Activated B cell treated with CpG ODN at 0.5 μM for 24 hours (primary cell): ENCODE results near the gene ZNF521. TPM values are rescaled to one million over a fixed set of nuclear protein-coding genes. Genes with fewer than 3 reads are reported as not detected.

ENCODE experiments used
- ATAC-seq: fragments of 200-7000 bp; cut with Tn5 transposase; one replicate; pipeline ENCODE4 v1.10.0; 2021; ENCODE audit warnings: low read depth, mild to moderate bottlenecking, moderate library complexity
- CTCF ChIA-PET: fragments of 350-600 bp; sonication (Branson Sonifier 250); formaldehyde crosslinking; loops from one replicate; lab custom pipeline; 2021; ENCODE audit warnings: antibody characterized with exemption; lab: Charles Lee
- POLR2A ChIA-PET: fragments of 350-600 bp; sonication (Branson Sonifier 250); formaldehyde crosslinking; loops from one replicate; lab custom pipeline; 2021; ENCODE audit warnings: antibody characterized with exemption; lab: Charles Lee
- DNase-seq: peaks from one replicate; pipeline ENCODE4 v3.0.0; 2022
- H3K27ac Mint-ChIP-seq: one replicate; pipeline ENCODE4 v1.8.0; 2020; ENCODE audit warnings: mixed read lengths
- H3K27me3 Mint-ChIP-seq: one replicate; pipeline ENCODE4 v1.8.0; 2021; ENCODE audit warnings: mixed read lengths
- H3K36me3 Mint-ChIP-seq: one replicate; pipeline ENCODE4 v1.8.0; 2021; ENCODE audit warnings: low read depth, mixed read lengths
- H3K4me1 Mint-ChIP-seq: one replicate; pipeline ENCODE4 v1.8.0; 2021; ENCODE audit warnings: mixed read lengths
- H3K4me3 Mint-ChIP-seq: one replicate; pipeline ENCODE4 v1.8.0; 2020; ENCODE audit warnings: mild to moderate bottlenecking, mixed read lengths
- H3K9me3 Mint-ChIP-seq: one replicate; pipeline ENCODE4 v1.8.0; 2020; ENCODE audit warnings: mixed read lengths
- intact Hi-C: fragments of 100-400 bp; cut with micrococcal nuclease; formaldehyde crosslinking; loops from one replicate; pipeline ENCODE4 v1.15.1; 2024
- total RNA-seq: library from RNA; stranded (reverse); gene quantifications from 2 replicates; pipeline ENCODE4 v1.2.3, GENCODE V29; 2022
- TF ChIP-seq, protein P1 (sequence below): fragments of 200-600 bp; IDR thresholded peaks from one replicate; pipeline ENCODE4 v1.8.0; 2022; ENCODE audit warnings: antibody characterized with exemption, mild to moderate bottlenecking

The ZNF521 gene
- total RNA-seq, 1 donor from 2014 or later: 0.16 TPM

DNA sequence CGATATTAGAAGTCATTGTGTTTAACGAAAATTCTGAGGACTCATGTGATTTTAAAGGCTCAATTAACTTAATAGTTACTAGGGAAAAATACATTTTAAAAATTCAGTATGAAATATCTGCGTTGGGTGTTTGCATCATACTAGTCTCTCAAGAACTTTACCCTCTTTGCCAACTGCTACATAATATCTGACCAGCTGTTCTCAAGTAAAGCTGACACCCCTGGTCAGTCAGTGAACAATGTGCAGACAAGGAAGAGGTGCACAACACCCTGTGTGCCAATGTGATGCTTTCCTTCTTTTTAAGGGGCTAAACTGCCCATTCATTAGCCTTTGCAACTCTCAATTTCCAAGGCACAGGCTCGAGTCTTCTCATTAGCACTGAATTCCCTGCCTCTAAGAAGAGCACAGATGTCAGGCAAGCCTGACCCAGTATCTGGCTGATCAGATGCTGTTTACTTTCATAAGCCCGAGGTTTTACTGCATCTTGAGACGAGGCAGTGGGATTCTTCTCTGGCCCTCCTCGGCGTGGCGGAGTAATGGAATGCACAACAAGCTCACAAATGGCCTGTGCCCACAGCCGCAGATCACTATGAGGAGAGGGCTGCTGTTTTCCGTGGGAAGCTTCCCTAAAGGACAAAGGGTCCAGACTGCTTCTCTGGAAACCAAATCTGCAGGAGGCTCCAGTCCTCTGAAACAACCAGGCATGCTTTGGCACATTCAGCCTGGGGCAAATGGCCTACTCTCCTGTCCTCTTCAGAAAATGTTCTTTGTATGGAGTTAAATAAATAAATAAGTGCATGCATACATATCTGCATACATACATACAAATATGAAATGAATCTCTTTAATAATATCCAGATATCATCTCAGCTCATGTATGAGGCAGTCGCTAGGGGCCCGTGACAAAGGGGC is 240.3 kb downstream of the ZNF521 start:
- DNase-seq (no peak), ATAC-seq (no peak)
- POLR2A ChIA-PET: no interaction called here
- H3K4me3 Mint-ChIP-seq: no peak overlapping the region
- CTCF ChIA-PET: no interaction called here
- TF ChIP-seq, protein P1, sequence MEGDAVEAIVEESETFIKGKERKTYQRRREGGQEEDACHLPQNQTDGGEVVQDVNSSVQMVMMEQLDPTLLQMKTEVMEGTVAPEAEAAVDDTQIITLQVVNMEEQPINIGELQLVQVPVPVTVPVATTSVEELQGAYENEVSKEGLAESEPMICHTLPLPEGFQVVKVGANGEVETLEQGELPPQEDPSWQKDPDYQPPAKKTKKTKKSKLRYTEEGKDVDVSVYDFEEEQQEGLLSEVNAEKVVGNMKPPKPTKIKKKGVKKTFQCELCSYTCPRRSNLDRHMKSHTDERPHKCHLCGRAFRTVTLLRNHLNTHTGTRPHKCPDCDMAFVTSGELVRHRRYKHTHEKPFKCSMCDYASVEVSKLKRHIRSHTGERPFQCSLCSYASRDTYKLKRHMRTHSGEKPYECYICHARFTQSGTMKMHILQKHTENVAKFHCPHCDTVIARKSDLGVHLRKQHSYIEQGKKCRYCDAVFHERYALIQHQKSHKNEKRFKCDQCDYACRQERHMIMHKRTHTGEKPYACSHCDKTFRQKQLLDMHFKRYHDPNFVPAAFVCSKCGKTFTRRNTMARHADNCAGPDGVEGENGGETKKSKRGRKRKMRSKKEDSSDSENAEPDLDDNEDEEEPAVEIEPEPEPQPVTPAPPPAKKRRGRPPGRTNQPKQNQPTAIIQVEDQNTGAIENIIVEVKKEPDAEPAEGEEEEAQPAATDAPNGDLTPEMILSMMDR: no peak
- H3K36me3 Mint-ChIP-seq: no peaks in the 10 kb centered on the region
- no peaks in the 10 kb centered on the region for H3K4me1 Mint-ChIP-seq
- peaks cover 5% of the 10 kb centered on the region for H3K27me3 Mint-ChIP-seq
- peaks cover 6% of the 10 kb centered on the region for H3K9me3 Mint-ChIP-seq
- H3K27ac Mint-ChIP-seq: no peak overlapping the region
- intact Hi-C loops: no loop called here

DNA sequence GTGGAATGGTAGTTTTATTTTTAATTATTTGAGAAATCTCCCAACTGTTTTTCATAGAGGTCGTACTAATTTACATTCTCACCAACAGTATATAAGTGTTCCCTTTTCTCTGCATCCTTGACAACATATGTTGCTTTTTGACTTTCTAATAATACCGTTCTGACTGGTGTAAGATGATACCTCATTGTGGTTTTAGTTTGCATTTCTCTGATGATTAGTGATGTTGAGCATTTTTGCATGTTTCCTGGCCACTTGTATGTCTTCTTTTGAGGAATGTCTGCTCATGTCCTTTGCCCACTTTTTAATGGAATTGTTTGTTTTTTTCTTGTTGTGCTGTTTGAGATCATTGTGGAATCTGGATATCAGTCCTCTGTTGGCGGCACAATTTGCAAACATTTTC is 242.5 kb downstream of the ZNF521 start:
- Mint-ChIP-seq H3K4me3 (no peak overlapping the region), H3K27ac (no peak overlapping the region), H3K36me3 (no peaks in the 10 kb centered on the region), H3K27me3 (peaks cover 4% of the 10 kb centered on the region), H3K9me3 (peaks cover 3% of the 10 kb centered on the region), H3K4me1 (no peaks in the 10 kb centered on the region)
- ChIA-PET POLR2A (no interaction called here), CTCF (no interaction called here)
- intact Hi-C loops: no loop called here
- DNase-seq (no peak), ATAC-seq (no peak)
- TF ChIP-seq, protein P1: no peak

DNA sequence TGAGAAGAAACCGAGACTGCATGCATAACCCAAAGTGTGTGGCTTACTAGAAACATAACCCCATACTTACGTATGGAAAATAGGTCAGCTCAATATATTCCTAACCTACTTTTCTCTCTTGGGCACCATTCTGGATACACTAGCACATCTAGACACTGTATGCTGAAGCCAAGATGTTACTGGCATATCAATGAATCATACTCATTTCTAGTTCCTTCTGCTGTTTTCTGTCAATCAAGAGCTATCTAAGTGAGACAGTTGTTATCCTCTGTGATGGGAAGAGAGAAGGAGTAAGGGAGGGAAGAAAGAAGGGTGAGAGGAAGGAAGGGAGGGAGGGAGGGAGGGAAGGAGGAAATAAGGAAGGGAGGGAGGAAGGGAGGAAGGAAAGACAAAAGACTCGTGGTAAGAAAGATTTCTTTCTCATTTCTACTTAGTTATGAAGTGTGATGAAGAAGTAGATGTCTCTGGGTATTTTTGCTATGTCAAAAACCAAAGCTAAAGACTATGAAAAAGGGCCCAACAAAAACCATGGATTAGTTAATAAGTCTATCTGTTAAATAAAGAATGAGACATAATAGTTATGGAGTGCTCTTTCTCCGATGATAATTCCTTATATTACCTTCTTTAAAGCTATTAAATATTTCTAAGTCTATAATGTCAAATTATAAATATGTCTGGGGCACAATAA is 248.4 kb downstream of the ZNF521 start:
- Mint-ChIP-seq H3K4me1 (no peaks in the 10 kb centered on the region), H3K36me3 (no peaks in the 10 kb centered on the region), H3K27me3 (no peaks in the 10 kb centered on the region), H3K9me3 (no peaks in the 10 kb centered on the region), H3K4me3 (no peak overlapping the region), H3K27ac (no peak overlapping the region)
- DNase-seq (no peak), ATAC-seq (no peak)
- CTCF ChIA-PET: no interaction called here
- POLR2A ChIA-PET: no interaction called here
- intact Hi-C loops: no loop called here
- TF ChIP-seq, protein P1: no peak

DNA sequence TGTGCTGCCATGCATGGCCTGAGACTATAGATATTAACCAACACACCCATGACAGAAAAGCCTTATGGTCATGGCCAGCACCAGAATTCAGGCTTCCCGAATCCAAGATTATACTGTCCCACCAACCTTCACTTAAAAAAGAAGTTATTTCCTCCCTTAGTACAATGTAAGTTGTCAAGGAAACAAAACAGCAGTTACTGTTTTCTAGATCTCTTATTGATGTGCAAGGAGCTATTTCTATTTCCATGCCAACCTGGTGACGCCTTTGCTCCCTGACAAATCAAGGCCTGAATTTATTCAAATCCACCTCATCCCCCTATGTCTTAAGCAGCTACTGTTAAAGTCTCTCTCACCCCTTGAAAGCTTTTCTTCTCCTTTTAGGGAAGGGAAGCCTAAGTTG is 249.3 kb downstream of the ZNF521 start:
- Mint-ChIP-seq H3K27ac (no peak overlapping the region), H3K9me3 (no peaks in the 10 kb centered on the region), H3K36me3 (no peaks in the 10 kb centered on the region), H3K4me1 (no peaks in the 10 kb centered on the region), H3K4me3 (no peak overlapping the region), H3K27me3 (no peaks in the 10 kb centered on the region)
- intact Hi-C loops: no loop called here
- POLR2A ChIA-PET: no interaction called here
- no peak for DNase-seq
- ATAC-seq: no peak
- CTCF ChIA-PET: no interaction called here
- TF ChIP-seq, protein P1: no peak

DNA sequence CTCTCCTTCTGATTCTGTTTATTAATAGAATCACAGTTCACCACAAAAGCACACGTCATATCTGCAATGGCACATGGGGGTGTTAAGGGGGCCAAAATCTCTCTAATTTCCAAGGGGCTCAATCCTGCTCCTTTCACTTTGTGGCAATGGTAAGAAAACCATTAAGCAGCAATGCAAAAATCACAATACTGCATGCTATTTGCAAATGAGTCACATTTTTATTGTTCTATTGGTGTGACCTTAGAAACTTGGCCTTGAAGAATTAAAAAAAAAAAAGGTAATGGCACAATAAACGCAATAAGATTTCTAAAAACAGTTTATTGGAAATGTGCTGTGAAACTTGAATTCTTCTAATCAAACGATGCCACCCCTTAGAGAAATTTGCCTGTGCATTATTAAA is 251.5 kb downstream of the ZNF521 start:
- intact Hi-C loops: no loop called here
- DNase-seq (no peak), ATAC-seq (no peak)
- no peaks in the 10 kb centered on the region for H3K36me3 Mint-ChIP-seq
- ChIA-PET POLR2A (interaction anchor here (0.7 kb wide), 1 partner anchor 714 kb away, joined by 6 read pairs; no protein-coding TSS in a partner anchor), CTCF (no interaction called here)
- H3K9me3 Mint-ChIP-seq: no peaks in the 10 kb centered on the region
- no peak overlapping the region for H3K4me3 Mint-ChIP-seq
- no peaks in the 10 kb centered on the region for H3K4me1 Mint-ChIP-seq
- no peak overlapping the region for H3K27ac Mint-ChIP-seq
- no peaks in the 10 kb centered on the region for H3K27me3 Mint-ChIP-seq
- TF ChIP-seq, protein P1: no peak
